BLaER1 (cell line): ENCODE measurements around the gene BAD.

ENCODE experiments used
- H3K27ac ChIP-seq: shearing (Covaris generic); formaldehyde crosslinking; 2 replicates; pipeline ENCODE4 v1.8.1; 2022
- H3K27me3 ChIP-seq: shearing (Covaris generic); formaldehyde crosslinking; 2 replicates; pipeline ENCODE4 v1.8.1; 2022
- H3K36me3 ChIP-seq: shearing (Covaris generic); formaldehyde crosslinking; 2 replicates; pipeline ENCODE4 v1.8.1; 2022
- H3K4me1 ChIP-seq: shearing (Covaris generic); formaldehyde crosslinking; 2 replicates; pipeline ENCODE4 v1.8.1; 2022
- H3K4me2 ChIP-seq: shearing (Covaris generic); formaldehyde crosslinking; 2 replicates; pipeline ENCODE4 v1.8.1; 2022
- H3K4me3 ChIP-seq: shearing (Covaris generic); formaldehyde crosslinking; 2 replicates; pipeline ENCODE4 v1.8.1; 2022
- H3K9ac ChIP-seq: shearing (Covaris generic); formaldehyde crosslinking; 2 replicates; pipeline ENCODE4 v1.8.1; 2022
- H3K9me3 ChIP-seq: shearing (Covaris generic); formaldehyde crosslinking; 2 replicates; pipeline ENCODE4 v1.8.1; 2022
- H4K20me1 ChIP-seq: shearing (Covaris generic); formaldehyde crosslinking; 2 replicates; pipeline ENCODE4 v1.8.1; 2022
- Cebpa-rat ChIP-seq: shearing (Covaris generic); IDR thresholded peaks from 2 replicates; pipeline ENCODE4 v1.8.1; 2022

BAD gene

GRCh38 chr11:64289002-64289564 is 4.6 kb upstream of the BAD start:
- H3K9ac ChIP-seq: no peak overlapping the region
- H3K4me3 ChIP-seq: no peak overlapping the region
- H3K9me3 ChIP-seq: no peaks in the 10 kb centered on the region
- H3K4me2 ChIP-seq: no peak overlapping the region
- peaks cover 36% of the 10 kb centered on the region for H4K20me1 ChIP-seq
- peaks cover 6% of the 10 kb centered on the region; the same call in 1 of the 2 replicates for H3K36me3 ChIP-seq
- no peak for TF ChIP-seq Cebpa-rat
- H3K27me3 ChIP-seq: peaks cover 50% of the 10 kb centered on the region
- H3K27ac ChIP-seq: no peak overlapping the region
- H3K4me1 ChIP-seq: peaks cover 30% of the 10 kb centered on the region

GRCh38 chr11:64288353-64288750 is 3.9 kb upstream of the BAD start:
- no peak for TF ChIP-seq Cebpa-rat
- Histone ChIP-seq H3K27ac (no peak overlapping the region), H3K4me2 (no peak overlapping the region), H3K9ac (no peak overlapping the region), H3K36me3 (peaks cover 6% of the 10 kb centered on the region; the same call in 1 of the 2 replicates), H3K27me3 (peaks cover 43% of the 10 kb centered on the region), H3K9me3 (no peaks in the 10 kb centered on the region), H3K4me3 (no peak overlapping the region), H4K20me1 (peaks cover 33% of the 10 kb centered on the region), H3K4me1 (peaks cover 38% of the 10 kb centered on the region)

- no peak for TF ChIP-seq Cebpa-rat
- no peak overlapping the region for H3K27ac ChIP-seq
- no peak overlapping the region for H3K9ac ChIP-seq
- H3K9me3 ChIP-seq: no peaks in the 10 kb centered on the region
- H3K27me3 ChIP-seq: peaks cover 37% of the 10 kb centered on the region
- H4K20me1 ChIP-seq: peaks cover 28% of the 10 kb centered on the region
- peaks cover 43% of the 10 kb centered on the region for H3K4me1 ChIP-seq
- H3K4me2 ChIP-seq: no peak overlapping the region
- peaks cover 6% of the 10 kb centered on the region; the same call in 1 of the 2 replicates for H3K36me3 ChIP-seq
- H3K4me3 ChIP-seq: no peak overlapping the region
These were observed 3.3 kb upstream of the BAD start for GRCh38 chr11:64287676-64288352.

- Histone ChIP-seq H3K27me3 (peaks cover 27% of the 10 kb centered on the region), H4K20me1 (peaks cover 18% of the 10 kb centered on the region), H3K9me3 (no peaks in the 10 kb centered on the region), H3K4me3 (no peak overlapping the region; the same call in 1 of the 2 replicates), H3K4me2 (peak overlapping the region; percentile 100), H3K36me3 (peaks cover 13% of the 10 kb centered on the region; the same call in 1 of the 2 replicates), H3K27ac (no peak overlapping the region), H3K4me1 (peaks cover 35% of the 10 kb centered on the region), H3K9ac (no peak overlapping the region)
- no peak for TF ChIP-seq Cebpa-rat
These were observed 2.3 kb upstream of the BAD start for GRCh38 chr11:64286801-64287159.

- Histone ChIP-seq H4K20me1 (peaks cover 11% of the 10 kb centered on the region), H3K4me3 (peak overlapping the region; percentile 85), H3K27me3 (peaks cover 21% of the 10 kb centered on the region), H3K27ac (peak overlapping the region; percentile 55; the same call in 1 of the 2 replicates), H3K9ac (peak overlapping the region; percentile 81), H3K4me2 (peak overlapping the region; percentile 100), H3K9me3 (no peaks in the 10 kb centered on the region), H3K4me1 (peaks cover 28% of the 10 kb centered on the region), H3K36me3 (peaks cover 20% of the 10 kb centered on the region)
- TF ChIP-seq Cebpa-rat: no peak
These were observed 1.7 kb upstream of the BAD start for GRCh38 chr11:64285885-64286800.

- H3K4me1 ChIP-seq: peaks cover 28% of the 10 kb centered on the region
- peak within 1 kb of the TSS; percentile 81 for H3K9ac ChIP-seq
- no peaks in the 10 kb centered on the region for H3K9me3 ChIP-seq
- H3K27ac ChIP-seq: peak within 1 kb of the TSS; percentile 84
- no peak for TF ChIP-seq Cebpa-rat
- H3K36me3 ChIP-seq: peaks cover 25% of the 10 kb centered on the region
- H3K27me3 ChIP-seq: peaks cover 12% of the 10 kb centered on the region
- H3K4me2 ChIP-seq: peak within 1 kb of the TSS; percentile 100
- H3K4me3 ChIP-seq: peak within 1 kb of the TSS; percentile 85
- peaks cover 3% of the 10 kb centered on the region for H4K20me1 ChIP-seq
These were observed 758 bp upstream of the BAD start, which contains the start of gene GPR137 for GRCh38 chr11:64284962-64285884. Gene GPR137 (plus strand): TSS chr11:64285848. CDS start chr11:64286525, 677 bp downstream.

GRCh38 chr11:64283092-64283491 is 1.4 kb downstream of the BAD start:
- peaks cover 34% of the 10 kb centered on the region for H3K36me3 ChIP-seq
- no peaks in the 10 kb centered on the region for H3K27me3 ChIP-seq
- H3K9me3 ChIP-seq: no peaks in the 10 kb centered on the region
- no peak for TF ChIP-seq Cebpa-rat
- H4K20me1 ChIP-seq: no peaks in the 10 kb centered on the region
- H3K4me1 ChIP-seq: peaks cover 28% of the 10 kb centered on the region
- peak overlapping the region; percentile 81; the same call in 1 of the 2 replicates for H3K9ac ChIP-seq
- H3K4me3 ChIP-seq: 0 out of 2 replicates have a peak overlapping the region, but pooled peaks have one; percentile 85
- peak overlapping the region; percentile 100 for H3K4me2 ChIP-seq
- no peak overlapping the region for H3K27ac ChIP-seq

- Histone ChIP-seq H3K9me3 (no peaks in the 10 kb centered on the region), H3K27me3 (no peaks in the 10 kb centered on the region), H4K20me1 (no peaks in the 10 kb centered on the region), H3K9ac (no peak overlapping the region), H3K27ac (no peak overlapping the region), H3K4me3 (no peak overlapping the region), H3K36me3 (peaks cover 41% of the 10 kb centered on the region), H3K4me1 (peaks cover 28% of the 10 kb centered on the region), H3K4me2 (no peak overlapping the region)
- no peak for TF ChIP-seq Cebpa-rat
These were observed 2.3 kb downstream of the BAD start for GRCh38 chr11:64281957-64282770.
